Activated CD4-positive, alpha-beta T cell treated with anti-CD3 and anti-CD28 coated beads, Interleukin-2, amount 50 U/mL, for 48 hours (primary cell): ENCODE results near the gene FMN1.

Experiments used
- DNase-seq, 2 experiments: peaks; one replicate each; pipeline ENCODE4 v3.0.0-alpha.2; 2020

Gene FMN1

DNA sequence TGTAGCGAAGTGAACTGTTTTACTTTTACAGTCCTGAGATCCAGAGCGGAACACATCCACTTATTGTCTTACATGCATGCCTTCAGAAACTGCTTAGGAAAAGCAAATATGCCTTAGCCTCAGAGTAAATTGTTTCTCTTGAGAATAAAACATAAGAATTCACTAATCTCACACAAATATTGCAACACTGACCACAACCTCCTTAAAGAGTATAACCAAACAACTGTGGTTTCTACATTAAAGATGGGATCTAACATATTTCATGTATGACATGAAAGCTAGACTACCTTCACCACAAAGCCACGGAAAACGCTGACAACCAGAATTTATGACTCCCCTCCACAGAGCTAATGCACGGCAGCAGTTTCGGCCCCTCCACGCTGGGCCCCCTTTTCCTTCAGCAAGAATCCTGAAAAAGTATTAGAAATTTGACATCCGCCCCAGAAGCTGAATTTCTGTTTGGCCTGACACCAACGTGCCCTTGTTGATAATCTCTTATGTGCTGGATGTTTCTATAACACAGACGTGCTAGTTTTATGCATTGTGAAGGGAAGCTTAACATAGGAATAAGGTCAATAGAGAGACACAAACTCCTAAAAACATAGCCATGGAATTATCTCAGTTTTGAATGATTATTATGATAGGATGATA lies 392.1 kb downstream of the FMN1 start:
- peak in 1 of 2 experiments; percentile 5 for DNase-seq

DNA sequence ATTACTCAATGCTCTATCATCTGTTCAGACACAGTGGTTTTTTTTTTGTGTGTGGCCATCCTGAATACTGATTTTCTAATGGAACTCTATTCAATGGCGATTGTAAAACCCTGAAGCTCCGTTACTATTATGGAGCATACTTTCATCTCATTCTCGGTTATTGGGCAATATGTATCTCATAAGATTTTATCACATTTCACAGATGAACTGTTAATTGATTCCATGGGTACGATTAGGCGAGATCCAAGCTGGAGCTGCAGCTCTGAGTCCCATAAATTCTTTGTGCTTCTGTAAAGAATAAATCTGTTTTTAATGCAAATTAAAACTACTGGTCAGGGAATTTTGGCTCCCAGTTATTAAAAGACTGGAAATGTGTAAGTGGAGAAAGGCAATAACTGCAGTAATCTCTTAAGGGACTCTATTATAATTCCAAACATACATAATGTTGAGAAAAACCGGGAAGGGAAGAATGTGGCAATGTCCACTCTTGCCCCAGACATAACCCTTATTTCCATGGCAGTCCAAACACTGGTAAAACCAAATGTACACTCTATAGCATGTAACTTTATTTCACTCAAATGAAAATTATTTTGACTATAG lies 394.5 kb downstream of the FMN1 start:
- DNase-seq: no peak

DNA sequence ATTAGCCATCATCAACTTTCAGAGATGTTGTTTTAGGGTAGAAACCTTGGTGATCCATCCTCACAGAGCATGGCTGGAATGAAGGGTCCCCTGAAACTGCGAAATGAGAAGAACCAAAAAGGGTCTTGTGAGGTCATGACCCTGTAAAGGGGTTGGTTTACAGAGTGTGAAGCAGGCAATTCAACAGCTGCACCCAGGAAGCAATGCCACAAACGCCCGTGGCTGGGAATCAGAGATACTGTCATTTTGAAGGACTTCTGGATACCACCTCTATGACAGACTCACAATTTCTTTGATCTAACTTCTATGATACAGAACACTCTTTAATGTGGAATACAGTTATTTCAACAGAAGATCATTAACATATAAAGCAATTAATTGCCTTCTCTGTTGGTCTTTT lies 397.7 kb downstream of the FMN1 start:
- DNase-seq: no peak

DNA sequence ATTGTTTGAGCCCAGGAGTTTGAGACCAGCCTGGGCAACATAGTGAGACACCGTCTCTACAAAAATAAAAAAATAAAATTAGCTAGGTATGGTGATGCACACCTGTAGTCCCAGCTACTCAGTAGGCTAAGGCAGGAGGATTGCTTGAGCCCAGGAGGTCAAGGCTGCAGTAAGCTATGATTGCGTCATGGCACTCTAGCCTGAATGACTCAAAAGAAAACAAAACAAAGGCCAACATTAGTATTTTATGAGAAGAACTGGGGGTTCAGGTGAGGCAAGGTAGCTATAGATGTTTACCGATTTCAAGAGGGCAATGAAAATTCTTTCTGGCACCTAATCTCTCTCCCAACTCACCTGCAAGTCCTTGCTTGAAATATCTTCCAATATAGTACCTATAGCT lies 399.5 kb downstream of the FMN1 start:
- DNase-seq: no peak

DNA sequence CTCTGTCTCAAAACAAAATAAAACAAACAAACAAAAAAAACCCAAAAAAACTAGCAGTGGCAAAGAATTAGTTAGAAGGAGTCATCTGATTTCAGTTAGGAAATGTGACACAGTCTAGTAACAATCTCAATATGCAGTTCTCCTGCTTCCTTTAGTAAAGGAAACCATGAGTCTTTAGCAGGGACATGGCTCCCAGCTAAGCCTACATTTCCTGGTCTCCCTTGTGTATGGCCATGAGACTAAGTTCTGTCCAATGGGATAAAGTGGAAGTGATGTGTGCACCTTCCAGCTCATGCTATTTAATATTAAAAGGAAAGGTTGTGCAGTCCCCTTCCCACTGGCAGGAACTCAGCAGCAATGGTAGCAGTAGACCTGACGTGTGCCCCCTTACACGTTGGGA lies 402.1 kb downstream of the FMN1 start:
- no peak for DNase-seq

DNA sequence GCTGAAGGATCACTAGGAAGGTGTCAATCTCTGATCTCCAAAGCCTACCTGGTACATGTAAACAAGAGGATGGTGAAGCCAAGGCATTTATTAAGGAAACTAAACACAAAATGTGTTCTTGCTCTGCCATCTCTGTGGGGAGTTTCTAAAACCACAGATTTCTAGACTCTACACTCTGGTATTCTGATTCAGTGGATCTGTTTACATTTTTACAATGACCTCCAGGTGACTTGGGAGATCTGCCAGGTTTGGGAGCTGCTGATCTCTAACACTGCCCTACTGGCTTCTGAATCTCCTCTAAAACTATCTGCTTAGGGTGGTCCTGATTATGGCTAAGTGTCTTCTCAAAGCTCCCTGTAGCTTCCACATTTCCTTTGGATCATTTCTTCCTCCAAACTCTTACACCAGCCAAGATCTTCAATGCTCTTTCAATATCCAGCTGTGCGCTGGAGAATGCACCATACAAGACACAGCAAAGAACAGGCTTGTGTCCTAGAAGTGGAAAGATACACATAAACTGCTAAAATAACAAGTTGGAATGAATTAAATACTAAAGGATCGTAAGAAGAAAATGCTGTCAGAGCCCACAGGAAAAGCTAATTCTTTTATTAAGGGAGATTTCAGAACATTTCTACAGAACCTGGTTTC lies 404.0 kb downstream of the FMN1 start:
- no peak for DNase-seq

DNA sequence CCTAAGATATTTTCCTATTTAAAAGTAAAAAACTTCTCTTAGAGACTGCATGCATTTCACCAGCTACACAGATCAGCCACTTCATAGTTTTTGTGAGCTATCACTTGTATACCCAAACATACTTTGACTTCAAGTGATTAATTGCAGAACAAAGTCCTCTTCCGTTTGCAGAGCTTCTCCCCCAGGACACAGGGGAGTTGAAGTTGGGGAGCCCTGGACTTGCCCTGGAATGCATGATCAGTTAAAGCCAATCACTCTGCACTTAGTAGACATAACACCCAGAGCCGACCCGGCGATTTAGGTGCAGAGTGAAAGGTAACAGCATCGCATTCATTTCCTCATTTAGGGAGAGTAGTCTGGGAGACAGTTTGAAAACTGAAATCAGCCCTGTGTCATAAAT lies 406.6 kb downstream of the FMN1 start:
- DNase-seq: no peak

DNA sequence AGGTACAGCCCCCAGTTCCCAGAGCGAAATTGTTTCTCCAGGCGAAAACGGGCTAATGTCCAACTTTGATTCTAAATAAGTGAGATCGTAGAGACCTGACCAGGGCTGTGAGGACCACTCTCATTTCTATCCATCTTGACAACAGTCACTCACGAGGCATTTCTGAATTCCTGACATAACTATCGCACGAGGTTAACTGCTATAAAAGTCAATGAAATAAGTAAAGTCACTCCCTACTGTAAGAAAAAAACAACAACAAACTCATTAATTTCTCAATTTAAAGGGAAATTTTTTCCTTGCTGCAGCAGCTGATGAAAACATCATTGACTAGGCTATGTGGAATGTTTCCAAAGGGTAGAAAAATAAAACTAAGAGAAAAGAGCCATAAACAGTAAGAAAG lies 407.6 kb downstream of the FMN1 start:
- DNase-seq: no peak

DNA sequence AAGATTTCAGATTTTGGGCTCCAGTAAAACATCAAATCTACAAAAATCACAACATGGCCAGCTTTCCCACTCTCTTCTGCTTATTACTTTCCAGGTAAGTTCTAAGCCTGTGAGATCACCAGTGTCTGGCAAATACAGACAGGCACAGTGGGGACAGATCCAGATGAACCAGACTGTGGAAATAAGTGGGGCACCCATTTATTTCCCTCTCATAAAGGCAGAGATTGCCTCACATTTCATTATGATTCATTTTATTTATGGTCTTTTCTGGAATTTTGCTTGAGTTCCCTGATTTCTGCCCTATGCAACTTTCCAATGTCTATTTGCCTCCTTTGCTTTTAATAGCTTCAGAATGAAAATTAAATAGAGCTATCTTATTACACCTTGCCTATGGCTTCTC lies 409.9 kb downstream of the FMN1 start:
- no peak for DNase-seq

DNA sequence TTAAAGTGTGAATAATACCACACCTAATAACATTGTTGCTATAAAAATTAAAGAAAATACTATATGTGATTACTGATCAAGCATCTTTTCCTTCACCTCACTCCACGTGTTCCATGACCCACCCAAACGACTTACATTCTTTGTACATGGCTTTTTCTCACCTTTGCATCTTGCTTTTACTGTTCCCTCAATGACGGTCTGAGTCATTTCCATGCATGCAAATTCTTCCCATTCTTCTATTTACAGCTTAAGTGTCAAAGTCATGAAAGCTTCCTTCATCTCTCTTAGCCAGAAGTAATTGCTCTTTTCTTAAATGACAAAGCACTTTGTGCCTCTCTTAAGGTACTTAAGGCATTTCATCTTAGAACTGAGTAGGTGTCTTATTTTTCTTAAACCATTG lies 412.7 kb downstream of the FMN1 start:
- DNase-seq: no peak

DNA sequence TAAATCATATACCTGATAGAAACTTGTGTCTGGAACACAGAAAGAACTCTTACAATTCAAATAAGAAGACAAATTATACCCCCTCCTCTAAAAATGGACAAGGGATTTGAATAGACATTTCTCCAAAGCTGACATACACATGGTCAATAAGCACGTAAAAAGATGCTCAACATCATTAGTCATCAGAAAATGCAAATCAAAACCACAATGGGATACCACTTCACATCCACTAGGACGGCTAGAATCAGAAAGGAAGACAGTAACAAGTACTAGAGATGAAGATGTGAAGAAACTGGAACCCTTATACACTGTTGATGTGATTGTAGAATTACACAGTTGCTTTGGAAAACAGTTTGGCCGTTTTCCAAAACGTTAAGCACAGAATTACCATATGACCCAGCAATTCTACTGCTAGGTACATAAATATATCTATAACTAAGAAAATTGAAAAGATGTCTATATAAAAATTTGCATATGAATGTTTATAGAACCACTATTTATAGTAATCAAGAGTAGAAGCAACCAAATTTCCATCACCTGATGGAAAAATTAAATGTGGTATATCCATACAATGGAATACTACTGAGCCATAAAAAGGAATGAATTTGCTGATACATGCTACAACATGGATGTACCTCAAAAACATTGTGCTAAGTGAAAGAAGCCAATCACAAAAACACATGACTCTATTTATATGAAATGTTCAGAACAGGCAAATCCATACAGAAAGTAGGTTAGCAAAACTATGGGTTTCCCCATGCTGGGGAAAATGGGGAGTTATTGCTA lies 415.9 kb downstream of the FMN1 start:
- no peak for DNase-seq

DNA sequence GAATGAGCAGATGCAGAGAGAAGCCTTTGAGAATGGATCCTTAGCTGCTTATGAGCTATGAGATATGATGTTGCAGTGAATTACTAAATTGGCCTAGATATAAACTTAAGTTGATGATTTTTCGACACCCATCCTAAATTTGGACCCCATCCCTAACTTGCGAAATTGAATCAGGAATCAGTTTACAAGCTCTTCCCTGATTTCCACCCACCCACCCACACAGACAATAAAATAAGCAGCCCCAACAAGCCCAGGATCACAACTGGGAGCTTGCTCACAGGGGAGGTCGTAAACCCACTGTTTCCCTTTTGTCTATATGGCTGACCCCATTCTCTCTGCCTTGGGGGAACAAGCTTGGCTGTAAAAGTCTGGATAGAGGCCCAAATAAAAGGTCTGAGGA lies 419.4 kb downstream of the FMN1 start:
- no peak for DNase-seq

DNA sequence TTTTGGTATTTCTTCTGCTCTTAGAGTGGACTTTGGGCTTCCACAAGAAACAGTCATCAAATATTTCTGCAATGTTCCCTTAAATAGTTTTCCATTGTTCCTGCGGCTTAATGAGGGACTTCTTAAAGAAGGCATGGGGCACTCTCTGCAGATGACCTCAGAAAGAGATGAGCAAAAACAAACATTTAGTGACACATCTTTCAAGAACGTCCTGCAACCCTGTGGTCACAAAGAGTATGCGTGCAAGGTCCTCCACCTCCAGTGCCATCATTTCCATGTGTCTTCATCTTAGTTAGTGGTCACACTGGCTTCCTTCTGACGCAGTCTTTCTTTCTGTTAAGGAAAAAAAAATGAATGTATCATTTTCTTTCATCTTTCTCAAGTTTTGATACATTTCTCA lies 420.5 kb downstream of the FMN1 start:
- no peak for DNase-seq

DNA sequence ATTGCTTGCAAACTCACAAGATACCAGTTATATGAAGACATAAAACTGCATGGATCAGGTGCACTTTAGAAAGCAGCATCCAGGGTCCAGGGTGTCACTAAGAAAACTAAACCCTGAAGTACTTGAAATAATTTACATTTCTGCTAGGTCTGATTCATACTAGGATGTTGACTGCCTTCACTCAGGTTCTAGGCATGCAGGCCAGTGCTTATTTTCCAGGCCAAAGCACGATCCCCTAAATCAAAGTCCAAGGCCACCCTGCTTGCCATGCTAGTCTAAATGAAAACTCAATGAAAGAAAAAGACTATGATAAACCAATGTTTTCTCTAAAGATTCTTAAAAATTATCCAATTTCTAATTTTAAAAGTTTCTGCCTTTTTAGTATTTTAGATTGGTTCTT lies 427.3 kb downstream of the FMN1 start:
- DNase-seq: no peak

DNA sequence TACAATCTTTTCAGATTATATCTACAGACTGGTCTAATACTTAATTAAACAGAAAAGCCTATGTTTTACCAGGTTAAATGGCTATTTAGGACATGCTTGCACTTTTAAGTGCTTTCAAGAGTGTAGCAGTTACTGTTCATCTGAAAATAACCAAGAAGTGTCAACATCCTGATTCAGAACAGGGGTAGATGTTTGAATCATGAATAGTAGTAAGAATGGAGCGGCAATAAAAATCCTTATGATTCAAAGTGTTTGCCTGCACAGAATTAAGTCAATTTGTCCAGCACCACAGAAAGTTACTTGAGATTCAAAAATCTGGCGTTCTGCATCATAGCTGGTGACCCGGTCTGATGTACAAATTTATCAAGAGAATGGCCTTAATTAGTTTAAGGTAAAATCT lies 428.4 kb downstream of the FMN1 start:
- DNase-seq: no peak

DNA sequence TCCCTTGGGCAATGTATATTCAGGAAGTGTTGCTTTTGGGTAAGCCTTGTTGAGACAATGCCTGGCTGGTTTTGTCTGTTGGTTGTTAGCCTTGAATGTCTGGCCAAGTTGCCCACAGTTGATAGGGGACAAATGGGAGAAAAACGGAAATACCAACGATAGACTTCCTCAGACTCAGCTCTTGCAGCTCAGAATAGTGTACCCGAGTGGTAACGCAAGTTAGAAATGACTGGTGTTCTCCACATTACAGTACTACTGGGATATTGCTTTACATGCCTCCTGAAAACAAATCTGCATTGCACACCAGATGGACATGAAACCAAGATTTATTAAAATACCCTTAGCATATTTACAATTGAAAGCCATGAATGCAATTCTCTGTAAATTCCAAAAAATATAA lies 429.3 kb downstream of the FMN1 start:
- DNase-seq: no peak

DNA sequence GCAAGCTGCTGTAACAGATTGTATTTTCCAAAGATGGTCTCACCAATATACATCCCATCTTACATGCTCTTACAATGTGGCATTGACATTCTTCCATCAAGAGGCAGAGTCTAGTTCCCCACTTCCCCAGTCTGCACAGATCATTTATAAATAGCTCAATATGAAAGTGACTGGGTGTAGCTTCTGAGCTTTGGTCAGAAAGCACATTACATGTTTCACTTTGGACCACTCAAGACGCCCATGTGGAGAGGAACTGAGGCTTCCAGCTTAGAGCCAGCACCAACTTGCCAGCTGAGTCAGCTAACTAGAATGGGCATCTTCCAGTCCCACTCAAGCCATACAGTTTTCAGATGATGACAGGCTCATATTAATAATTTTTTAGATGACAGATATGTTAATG lies 431.2 kb downstream of the FMN1 start:
- DNase-seq: no peak

DNA sequence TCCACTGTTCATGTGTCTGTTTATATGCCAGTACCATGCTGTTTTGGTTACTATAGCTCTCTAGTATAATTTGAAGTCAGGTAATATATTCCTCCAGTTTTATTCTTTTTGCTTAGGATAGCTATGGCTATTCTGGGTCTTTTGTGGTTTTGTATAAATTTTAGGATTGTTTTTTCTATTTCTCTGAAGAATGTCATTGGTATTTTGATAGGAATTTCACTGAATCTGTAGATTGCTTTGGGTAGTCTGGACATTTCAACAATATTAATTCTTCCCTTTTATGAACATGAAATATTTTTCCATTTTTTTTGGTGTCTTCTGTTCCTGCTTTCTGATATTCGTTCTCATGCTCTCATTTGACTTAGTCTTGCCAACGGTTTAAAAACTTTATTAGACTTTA lies 437.1 kb downstream of the FMN1 start:
- no peak for DNase-seq

DNA sequence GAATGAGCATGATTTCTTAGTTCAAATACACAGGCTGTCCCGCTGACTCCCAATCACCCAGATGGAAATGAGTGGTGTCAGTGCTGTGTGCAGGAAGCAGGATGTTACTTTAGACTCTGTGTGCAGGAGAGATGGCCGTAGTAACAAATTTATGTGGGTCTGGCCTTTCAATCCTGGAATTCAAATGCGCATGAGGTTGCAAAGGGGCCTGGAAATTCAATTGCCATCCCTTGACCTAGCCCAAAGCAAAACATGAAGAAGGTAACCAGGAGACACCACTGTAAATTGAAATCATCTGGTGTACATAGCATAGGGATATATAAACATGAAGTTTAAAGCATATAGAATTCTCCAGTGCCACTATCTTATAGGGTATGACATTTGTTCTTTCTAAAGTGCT lies 443.5 kb downstream of the FMN1 start:
- no peak for DNase-seq

DNA sequence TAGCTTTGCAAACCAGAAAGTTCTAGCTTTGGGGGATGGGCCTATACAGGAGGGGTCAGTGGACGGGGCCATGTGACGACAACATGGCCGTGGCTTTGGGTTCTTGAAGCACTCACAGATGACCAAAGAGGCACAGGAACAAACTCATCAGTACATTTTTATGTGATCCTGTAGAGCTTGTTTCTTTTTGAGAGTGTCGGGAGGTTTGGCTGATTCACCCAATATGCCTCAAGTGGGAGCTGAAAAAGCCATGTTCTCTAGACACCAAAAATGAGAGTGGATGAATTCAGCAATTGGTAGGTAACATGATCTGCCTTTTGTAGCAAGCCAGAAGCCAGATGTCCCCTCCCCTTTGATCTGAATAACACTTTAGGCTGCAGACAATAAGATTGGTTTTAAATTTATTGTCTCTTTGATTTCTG lies 446.6 kb downstream of the FMN1 start:
- no peak for DNase-seq

DNA sequence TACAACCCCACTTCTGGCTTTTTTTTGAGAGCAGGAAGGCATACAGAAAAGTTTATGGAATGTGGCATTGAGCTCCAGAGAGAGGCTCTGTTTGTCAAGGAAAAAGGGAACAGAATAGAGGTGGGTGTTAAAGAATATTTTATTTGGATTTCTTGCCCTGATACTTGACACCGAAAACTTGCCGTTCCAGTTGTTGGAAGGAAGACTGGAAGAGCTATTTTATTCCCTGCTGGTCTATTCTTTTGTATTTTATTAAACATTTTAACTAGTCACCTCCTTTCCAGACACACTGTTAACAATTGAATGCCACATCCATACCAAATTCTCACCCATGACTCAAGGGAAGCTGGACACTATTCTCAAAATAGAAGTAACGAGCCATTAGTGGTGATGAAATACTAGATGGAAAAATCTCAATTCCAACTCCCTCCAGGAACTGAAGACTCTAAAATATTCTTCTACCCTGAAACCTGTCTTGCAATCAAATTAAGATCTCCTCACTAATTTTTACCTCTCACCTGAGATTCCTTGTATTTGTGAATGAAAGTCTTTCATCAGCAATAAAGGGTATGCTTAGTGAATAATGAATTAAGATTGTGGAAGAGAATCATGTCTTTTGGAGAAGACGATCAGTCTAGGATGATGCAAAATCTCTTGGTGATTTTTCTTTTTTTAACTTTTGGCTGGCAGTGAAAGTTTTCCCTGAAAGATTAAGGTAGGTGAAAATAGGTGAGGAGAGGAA lies 448.2 kb downstream of the FMN1 start:
- DNase-seq: no peak

DNA sequence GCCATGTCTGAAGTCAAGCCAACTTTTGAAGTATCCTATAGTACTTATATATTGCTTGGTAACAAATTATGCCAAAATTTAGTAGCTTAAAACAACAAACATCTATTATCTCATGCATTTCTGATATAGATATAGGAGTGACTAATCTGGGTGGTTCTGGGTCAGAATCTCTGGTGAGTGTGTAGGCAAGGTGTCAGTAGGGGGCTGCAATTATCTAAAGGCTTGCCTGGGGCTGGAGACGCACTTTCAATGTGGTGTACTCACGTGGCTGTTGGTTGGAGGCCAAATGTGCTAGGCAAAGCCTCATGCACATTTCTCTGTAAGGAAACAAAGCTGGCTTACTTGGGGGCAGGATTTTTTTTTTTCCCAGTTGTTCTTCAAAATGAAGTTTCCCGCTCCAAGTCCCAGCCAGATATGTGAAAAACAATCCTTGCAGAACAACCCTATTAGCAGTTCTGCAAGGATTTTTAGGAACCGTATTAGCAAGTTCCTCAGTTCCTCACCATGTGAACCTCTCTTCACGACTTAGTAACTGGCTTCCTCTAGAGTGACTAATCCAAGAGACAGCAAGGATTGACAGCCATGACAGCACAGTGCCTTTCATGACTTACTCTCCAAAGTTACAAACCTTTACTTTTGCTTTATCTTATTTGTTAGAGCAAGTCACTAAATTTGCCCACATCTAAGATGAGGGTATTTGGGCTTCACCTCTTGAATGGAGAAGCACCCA lies 450.9 kb downstream of the FMN1 start:
- no peak for DNase-seq
